Peyer's patch (tissue), 4 donors: ENCODE results near the gene GTF3C1. TPM values are rescaled to one million over a fixed set of nuclear protein-coding genes. Genes with fewer than 3 reads are reported as not detected.

Experiments
- DNase-seq, 3 donors: peaks; one replicate each; pipeline ENCODE4 v3.0.0-alpha.2; 2017 to 2019
- H3K27ac ChIP-seq, 4 donors: fragments of 200-600 bp; sonication (generic); one replicate each; pipeline ENCODE4 v1.5.1; 2016 to 2019
- H3K27me3 ChIP-seq, 2 donors: fragments of 200-600 bp; sonication (generic); one replicate each; pipeline ENCODE4 v1.5.1; 2019
- H3K36me3 ChIP-seq, 3 donors: fragments of 200-600 bp; sonication (generic); one replicate each; pipeline ENCODE4 v1.5.1; 2016 to 2019
- H3K4me1 ChIP-seq, 4 donors: fragments of 200-600 bp; sonication (generic); one replicate each; pipeline ENCODE4 v1.5.1; 2016 to 2019
- H3K4me3 ChIP-seq, 4 donors: fragments of 200-600 bp; sonication (generic); 1 replicate in 3 of 4; 2 replicates in 1 of 4; pipeline ENCODE4 v1.5.1; 2016 to 2019; ENCODE audit warnings: mild to moderate bottlenecking in 1 of 4
- H3K9me3 ChIP-seq, 4 donors: fragments of 200-600 bp; sonication (generic); one replicate each; pipeline ENCODE4 v1.5.1; 2016 to 2019; ENCODE audit warnings: mild to moderate bottlenecking in 1 of 4
- CTCF ChIP-seq, 6 experiments: fragments of 450-650 bp in 4 of 6; fragments of 200-600 bp in 2 of 6; sonication (generic) in 1 of 6; IDR thresholded peaks; one replicate each; pipeline ENCODE4 v1.5.1; 2017 to 2019; ENCODE audit warnings: antibody characterized with exemption in 6 of 6, mild to moderate bottlenecking in 3 of 6, moderate library complexity in 1 of 6
- POLR2A ChIP-seq, 2 donors: fragments of 450-650 bp; IDR thresholded peaks; one replicate each; pipeline ENCODE4 v1.5.1; 2017; ENCODE audit warnings: antibody characterized with exemption in 2 of 2, mild to moderate bottlenecking in 2 of 2, moderate library complexity in 2 of 2
- total RNA-seq, 4 donors: library from RNA; depleted of rRNA; stranded (reverse); fragments of >200 nt; gene quantifications; one replicate each; pipeline ENCODE4 v1.1.0, GENCODE V29; 2016

The GTF3C1 gene
- total RNA-seq, 4 donors from 2014 or later, result 49.6 to 80.1 (median 73.0) TPM

GRCh38 chr16:27538528-27538927 is 11.2 kb downstream of the GTF3C1 start:
- H3K27me3 ChIP-seq, result no peaks in the 10 kb centered on the region
- DNase-seq, result no peak
- H3K27ac ChIP-seq, result no peak overlapping the region
- no peak overlapping the region for H3K4me3 ChIP-seq
- H3K9me3 ChIP-seq, result no peaks in the 10 kb centered on the region
- peaks cover 0 to 94% (median 0%) of the 10 kb centered on the region in 3 donors for H3K36me3 ChIP-seq
- no peaks in the 10 kb centered on the region for H3K4me1 ChIP-seq
- TF ChIP-seq POLR2A (IDR thresholded peaks at IDR 0.05), result no peak
- no peak for TF ChIP-seq CTCF (IDR thresholded peaks at IDR 0.05)

GRCh38 chr16:27534256-27534655 is 15.5 kb downstream of the GTF3C1 start:
- no peak overlapping the region for H3K27ac ChIP-seq
- no peaks in the 10 kb centered on the region for H3K4me1 ChIP-seq
- TF ChIP-seq POLR2A (IDR thresholded peaks at IDR 0.05) (no peak), CTCF (IDR thresholded peaks at IDR 0.05) (no peak)
- H3K9me3 ChIP-seq, result no peaks in the 10 kb centered on the region
- no peak overlapping the region for H3K4me3 ChIP-seq
- H3K36me3 ChIP-seq, result peaks cover 0 to 94% (median 0%) of the 10 kb centered on the region in 3 donors
- no peak for DNase-seq
- no peaks in the 10 kb centered on the region for H3K27me3 ChIP-seq

GRCh38 chr16:27531826-27532800 is 17.6 kb downstream of the GTF3C1 start:
- H3K9me3 ChIP-seq, result no peaks in the 10 kb centered on the region
- H3K4me1 ChIP-seq, result no peaks in the 10 kb centered on the region
- TF ChIP-seq POLR2A (IDR thresholded peaks at IDR 0.05), result no peak
- TF ChIP-seq CTCF (IDR thresholded peaks at IDR 0.05), result no peak
- H3K36me3 ChIP-seq, result peaks cover 0 to 97% (median 0%) of the 10 kb centered on the region in 3 donors
- DNase-seq, result no peak
- no peaks in the 10 kb centered on the region for H3K27me3 ChIP-seq
- H3K4me3 ChIP-seq, result no peak overlapping the region
- no peak overlapping the region for H3K27ac ChIP-seq

- no peaks in the 10 kb centered on the region for H3K4me1 ChIP-seq
- TF ChIP-seq CTCF (IDR thresholded peaks at IDR 0.05) (no peak), POLR2A (IDR thresholded peaks at IDR 0.05) (no peak)
- H3K9me3 ChIP-seq, result no peaks in the 10 kb centered on the region
- no peak overlapping the region for H3K27ac ChIP-seq
- no peaks in the 10 kb centered on the region for H3K27me3 ChIP-seq
- no peak overlapping the region for H3K4me3 ChIP-seq
- no peak for DNase-seq
- peaks cover 0 to 96% (median 0%) of the 10 kb centered on the region in 3 donors for H3K36me3 ChIP-seq
These were observed 18.5 kb downstream of the GTF3C1 start for GRCh38 chr16:27531186-27531585.

GRCh38 chr16:27529962-27530361 is 19.8 kb downstream of the GTF3C1 start:
- Histone ChIP-seq H3K27me3 (no peaks in the 10 kb centered on the region), H3K4me1 (no peaks in the 10 kb centered on the region), H3K27ac (no peak overlapping the region), H3K4me3 (no peak overlapping the region), H3K36me3 (peaks cover 0 to 96% (median 0%) of the 10 kb centered on the region in 3 donors), H3K9me3 (no peaks in the 10 kb centered on the region)
- TF ChIP-seq CTCF (IDR thresholded peaks at IDR 0.05) (no peak), POLR2A (IDR thresholded peaks at IDR 0.05) (no peak)
- DNase-seq, result no peak
